HUES48 (cell line): ENCODE results near the gene ABL1.

ENCODE experiments used
- H3K27ac ChIP-seq: one replicate; pipeline ENCODE4 v1.7.0; 2013; ENCODE audit warnings: low read depth, low read length, inconsistent platforms
- H3K27me3 ChIP-seq: 2 replicates; pipeline ENCODE4 v1.6.1; 2013; ENCODE audit warnings: mild to moderate bottlenecking, low read length; ENCODE audit not compliant: control insufficient read depth, insufficient read depth
- H3K36me3 ChIP-seq: 2 replicates; pipeline ENCODE4 v1.6.1; 2013; ENCODE audit warnings: low read length; ENCODE audit not compliant: control insufficient read depth, insufficient read depth
- H3K4me1 ChIP-seq: 2 replicates; pipeline ENCODE4 v1.6.1; 2013; ENCODE audit warnings: mild to moderate bottlenecking, low read length; ENCODE audit not compliant: control insufficient read depth, insufficient read depth
- H3K4me3 ChIP-seq: 2 replicates; pipeline ENCODE4 v1.5.1; 2013; ENCODE audit warnings: mild to moderate bottlenecking, low read depth, low read length
- H3K9ac ChIP-seq: 2 replicates; pipeline ENCODE4 v1.6.1; 2013; ENCODE audit warnings: mild to moderate bottlenecking, low read depth, low read length, moderate library complexity
- H3K9me3 ChIP-seq: 2 replicates; pipeline ENCODE4 v1.6.1; 2013; ENCODE audit warnings: low read length; ENCODE audit not compliant: control insufficient read depth, insufficient read depth

The ABL1 gene

DNA sequence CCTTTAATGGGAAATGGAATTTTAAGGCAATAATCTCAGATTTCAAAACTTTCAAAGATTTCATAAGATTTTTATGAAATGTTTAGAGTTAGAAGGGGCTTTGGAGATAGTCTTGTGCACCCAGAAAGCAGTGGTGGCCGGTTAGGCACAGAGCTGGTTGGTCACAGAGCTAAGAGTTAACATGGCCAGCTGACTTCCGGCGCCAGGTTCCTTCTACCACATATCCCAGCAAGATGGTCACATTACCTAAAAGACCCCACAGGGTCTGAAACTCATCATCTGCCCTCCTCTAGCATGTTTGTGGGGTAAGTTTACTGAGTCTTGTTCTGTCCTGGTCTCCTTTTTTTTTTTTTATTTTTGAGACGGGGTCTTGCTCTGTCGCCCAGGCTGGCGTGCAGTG lies 42.2 kb downstream of the ABL1 start:
- Histone ChIP-seq H3K27me3 (no peaks in the 10 kb centered on the region), H3K9me3 (no peaks in the 10 kb centered on the region), H3K4me1 (no peaks in the 10 kb centered on the region), H3K4me3 (no peak overlapping the region), H3K36me3 (peaks cover 92% of the 10 kb centered on the region), H3K27ac (no peak overlapping the region), H3K9ac (no peak overlapping the region)

DNA sequence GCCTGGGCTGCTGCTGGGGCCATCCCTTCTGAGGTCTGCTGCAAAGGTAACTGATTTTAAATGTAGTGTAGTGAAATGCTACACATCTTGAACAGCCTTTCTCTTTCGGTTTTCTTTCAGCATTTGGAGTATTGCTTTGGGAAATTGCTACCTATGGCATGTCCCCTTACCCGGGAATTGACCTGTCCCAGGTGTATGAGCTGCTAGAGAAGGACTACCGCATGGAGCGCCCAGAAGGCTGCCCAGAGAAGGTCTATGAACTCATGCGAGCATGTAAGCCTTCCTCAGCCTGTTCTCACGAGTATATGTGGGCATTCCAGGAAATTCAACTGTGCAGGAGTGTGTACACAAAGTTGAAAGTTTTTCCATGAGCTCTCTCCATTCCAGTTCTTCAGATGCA lies 43.2 kb downstream of the ABL1 start:
- Histone ChIP-seq H3K4me3 (no peak overlapping the region), H3K4me1 (no peaks in the 10 kb centered on the region), H3K36me3 (peaks cover 92% of the 10 kb centered on the region), H3K27ac (no peak overlapping the region), H3K9ac (no peak overlapping the region), H3K9me3 (no peaks in the 10 kb centered on the region), H3K27me3 (no peaks in the 10 kb centered on the region)

DNA sequence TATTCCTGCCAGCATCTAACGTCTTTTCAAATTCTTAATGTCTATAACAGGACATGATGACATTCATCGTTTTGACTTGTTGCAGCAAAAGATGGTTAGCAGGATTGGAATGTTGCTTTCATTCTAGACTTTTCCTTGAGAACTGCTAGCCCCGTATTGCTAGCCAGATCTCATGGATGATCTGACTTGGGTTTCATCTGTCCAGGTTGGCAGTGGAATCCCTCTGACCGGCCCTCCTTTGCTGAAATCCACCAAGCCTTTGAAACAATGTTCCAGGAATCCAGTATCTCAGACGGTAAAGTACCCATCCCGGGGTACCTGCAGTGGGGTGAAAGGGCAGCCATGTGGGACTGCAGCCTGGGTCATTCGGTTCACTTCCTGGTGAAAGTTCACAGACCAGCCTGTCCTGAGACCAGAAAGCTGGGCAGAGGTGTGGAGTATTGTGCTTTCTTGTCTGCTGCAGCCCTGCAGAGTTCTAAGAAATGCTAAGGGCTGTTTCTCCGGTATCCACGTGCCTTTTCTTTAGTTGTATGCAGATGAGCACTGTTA lies 44.9 kb downstream of the ABL1 start:
- Histone ChIP-seq H3K36me3 (peaks cover 92% of the 10 kb centered on the region), H3K4me1 (no peaks in the 10 kb centered on the region), H3K9ac (no peak overlapping the region), H3K9me3 (no peaks in the 10 kb centered on the region), H3K27ac (no peak overlapping the region), H3K4me3 (no peak overlapping the region), H3K27me3 (no peaks in the 10 kb centered on the region)

DNA sequence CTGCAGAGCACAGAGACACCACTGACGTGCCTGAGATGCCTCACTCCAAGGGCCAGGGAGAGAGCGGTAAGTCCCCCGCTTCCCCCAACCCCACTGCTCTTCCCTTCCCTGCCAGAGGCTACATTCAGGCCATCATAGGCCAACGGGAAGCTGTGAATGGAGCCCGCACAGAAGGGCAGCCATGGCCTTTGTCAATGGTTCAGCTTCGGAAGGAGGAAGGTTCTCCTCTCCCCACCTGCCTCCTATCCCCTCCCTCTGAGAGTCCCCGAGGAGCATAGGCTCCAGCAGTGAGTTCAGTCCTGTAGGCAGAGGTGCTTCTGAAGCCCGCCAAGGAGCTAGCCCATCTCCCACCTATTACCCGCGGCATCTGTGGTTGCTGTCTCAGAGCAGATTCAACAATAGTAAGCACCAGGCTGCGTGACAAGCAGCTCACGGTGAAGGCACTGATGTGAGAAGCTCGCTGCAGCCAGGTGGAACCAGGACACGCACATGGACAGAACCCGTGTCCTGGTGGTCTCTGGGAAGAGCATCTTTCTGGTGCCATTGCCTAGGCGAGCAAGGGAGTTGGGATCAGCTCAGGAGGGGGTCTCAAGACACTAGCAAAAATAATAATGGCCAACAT lies 45.7 kb downstream of the ABL1 start:
- peaks cover 92% of the 10 kb centered on the region for H3K36me3 ChIP-seq
- no peak overlapping the region for H3K4me3 ChIP-seq
- no peaks in the 10 kb centered on the region for H3K4me1 ChIP-seq
- H3K9ac ChIP-seq: no peak overlapping the region
- no peaks in the 10 kb centered on the region for H3K9me3 ChIP-seq
- H3K27ac ChIP-seq: no peak overlapping the region
- no peaks in the 10 kb centered on the region for H3K27me3 ChIP-seq

DNA sequence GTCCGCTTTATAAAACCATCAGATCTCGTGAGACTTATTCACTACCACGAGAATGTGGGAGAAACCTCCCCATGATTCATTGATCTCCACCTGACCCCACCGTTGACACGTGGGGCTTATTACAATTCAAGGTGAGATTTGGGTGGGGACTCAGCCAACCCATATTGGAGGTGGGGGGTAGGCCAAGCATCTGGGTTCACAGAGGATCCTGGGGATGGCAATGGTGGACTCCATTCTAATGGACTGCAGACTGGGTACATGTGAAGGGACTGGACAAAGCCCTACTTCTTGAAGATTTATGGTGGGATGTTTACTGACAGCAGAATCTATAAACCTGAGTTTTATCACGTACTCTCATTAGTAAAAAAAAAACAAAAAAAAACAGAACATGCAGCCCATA lies 46.5 kb downstream of the ABL1 start:
- no peak overlapping the region for H3K27ac ChIP-seq
- no peak overlapping the region for H3K9ac ChIP-seq
- no peaks in the 10 kb centered on the region for H3K9me3 ChIP-seq
- H3K4me1 ChIP-seq: no peaks in the 10 kb centered on the region
- no peaks in the 10 kb centered on the region for H3K27me3 ChIP-seq
- H3K36me3 ChIP-seq: peaks cover 95% of the 10 kb centered on the region
- H3K4me3 ChIP-seq: no peak overlapping the region

DNA sequence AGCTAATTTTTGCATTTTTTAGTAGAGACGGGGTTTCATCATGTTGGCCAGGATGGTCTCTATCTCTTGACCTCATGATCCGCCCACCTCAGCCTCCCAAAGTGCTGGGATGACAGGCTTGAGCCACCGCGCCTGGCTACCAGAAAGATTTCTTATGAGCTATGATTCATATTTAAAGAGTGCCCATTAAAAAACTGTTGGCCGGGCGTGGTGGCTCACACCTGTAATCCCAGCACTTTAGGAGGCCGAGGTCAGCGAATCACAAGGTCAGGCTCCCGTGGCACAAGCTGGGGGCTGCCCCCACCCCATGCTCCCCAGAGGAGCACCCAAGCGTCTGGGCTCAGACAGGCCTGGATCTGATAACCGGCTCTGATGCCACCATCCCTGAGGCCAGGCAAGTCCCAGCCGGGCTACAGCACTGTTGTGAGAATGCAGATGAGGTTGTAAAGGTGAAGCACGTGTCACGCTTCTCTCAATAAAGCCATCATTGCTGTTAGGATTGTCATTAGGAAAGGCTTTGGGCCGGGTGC lies 47.7 kb downstream of the ABL1 start:
- peaks cover 98% of the 10 kb centered on the region for H3K36me3 ChIP-seq
- no peaks in the 10 kb centered on the region for H3K9me3 ChIP-seq
- H3K9ac ChIP-seq: no peak overlapping the region
- H3K4me3 ChIP-seq: no peak overlapping the region
- no peaks in the 10 kb centered on the region for H3K4me1 ChIP-seq
- no peaks in the 10 kb centered on the region for H3K27me3 ChIP-seq
- no peak overlapping the region for H3K27ac ChIP-seq

DNA sequence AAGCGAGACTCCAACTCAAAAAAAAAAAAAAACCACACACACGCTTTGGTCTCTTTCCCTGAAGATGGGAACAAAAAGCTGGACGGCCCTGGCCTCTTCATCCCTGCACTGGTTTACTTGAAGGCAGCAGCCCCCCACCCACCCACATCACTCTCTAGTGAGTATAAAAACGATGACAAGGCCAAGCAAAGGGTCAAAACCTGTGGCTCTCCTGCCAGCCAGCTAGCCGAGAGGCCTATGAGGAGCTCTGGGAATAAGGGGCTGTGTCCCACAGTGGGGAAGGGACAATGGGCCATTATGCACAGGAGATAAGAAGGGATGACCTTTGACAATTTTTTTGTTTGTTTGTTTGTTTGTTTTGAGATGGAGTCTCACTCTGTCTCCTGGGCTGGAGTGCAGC lies 48.4 kb downstream of the ABL1 start:
- Histone ChIP-seq H3K4me3 (no peak overlapping the region), H3K9me3 (no peaks in the 10 kb centered on the region), H3K4me1 (no peaks in the 10 kb centered on the region), H3K36me3 (peaks cover 100% of the 10 kb centered on the region), H3K9ac (no peak overlapping the region), H3K27ac (no peak overlapping the region), H3K27me3 (no peaks in the 10 kb centered on the region)

DNA sequence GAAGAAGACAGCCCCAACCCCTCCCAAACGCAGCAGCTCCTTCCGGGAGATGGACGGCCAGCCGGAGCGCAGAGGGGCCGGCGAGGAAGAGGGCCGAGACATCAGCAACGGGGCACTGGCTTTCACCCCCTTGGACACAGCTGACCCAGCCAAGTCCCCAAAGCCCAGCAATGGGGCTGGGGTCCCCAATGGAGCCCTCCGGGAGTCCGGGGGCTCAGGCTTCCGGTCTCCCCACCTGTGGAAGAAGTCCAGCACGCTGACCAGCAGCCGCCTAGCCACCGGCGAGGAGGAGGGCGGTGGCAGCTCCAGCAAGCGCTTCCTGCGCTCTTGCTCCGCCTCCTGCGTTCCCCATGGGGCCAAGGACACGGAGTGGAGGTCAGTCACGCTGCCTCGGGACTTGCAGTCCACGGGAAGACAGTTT lies 49.1 kb downstream of the ABL1 start:
- H3K4me3 ChIP-seq: no peak overlapping the region
- peaks cover 100% of the 10 kb centered on the region for H3K36me3 ChIP-seq
- no peaks in the 10 kb centered on the region for H3K27me3 ChIP-seq
- H3K27ac ChIP-seq: no peak overlapping the region
- no peak overlapping the region for H3K9ac ChIP-seq
- H3K9me3 ChIP-seq: no peaks in the 10 kb centered on the region
- no peaks in the 10 kb centered on the region for H3K4me1 ChIP-seq

DNA sequence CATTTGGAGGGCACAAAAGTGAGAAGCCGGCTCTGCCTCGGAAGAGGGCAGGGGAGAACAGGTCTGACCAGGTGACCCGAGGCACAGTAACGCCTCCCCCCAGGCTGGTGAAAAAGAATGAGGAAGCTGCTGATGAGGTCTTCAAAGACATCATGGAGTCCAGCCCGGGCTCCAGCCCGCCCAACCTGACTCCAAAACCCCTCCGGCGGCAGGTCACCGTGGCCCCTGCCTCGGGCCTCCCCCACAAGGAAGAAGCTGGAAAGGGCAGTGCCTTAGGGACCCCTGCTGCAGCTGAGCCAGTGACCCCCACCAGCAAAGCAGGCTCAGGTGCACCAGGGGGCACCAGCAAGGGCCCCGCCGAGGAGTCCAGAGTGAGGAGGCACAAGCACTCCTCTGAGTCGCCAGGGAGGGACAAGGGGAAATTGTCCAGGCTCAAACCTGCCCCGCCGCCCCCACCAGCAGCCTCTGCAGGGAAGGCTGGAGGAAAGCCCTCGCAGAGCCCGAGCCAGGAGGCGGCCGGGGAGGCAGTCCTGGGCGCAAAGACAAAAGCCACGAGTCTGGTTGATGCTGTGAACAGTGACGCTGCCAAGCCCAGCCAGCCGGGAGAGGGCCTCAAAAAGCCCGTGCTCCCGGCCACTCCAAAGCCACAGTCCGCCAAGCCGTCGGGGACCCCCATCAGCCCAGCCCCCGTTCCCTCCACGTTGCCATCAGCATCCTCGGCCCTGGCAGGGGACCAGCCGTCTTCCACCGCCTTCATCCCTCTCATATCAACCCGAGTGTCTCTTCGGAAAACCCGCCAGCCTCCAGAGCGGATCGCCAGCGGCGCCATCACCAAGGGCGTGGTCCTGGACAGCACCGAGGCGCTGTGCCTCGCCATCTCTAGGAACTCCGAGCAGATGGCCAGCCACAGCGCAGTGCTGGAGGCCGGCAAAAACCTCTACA lies 49.8 kb downstream of the ABL1 start:
- H3K36me3 ChIP-seq: peaks cover 94% of the 10 kb centered on the region
- no peaks in the 10 kb centered on the region for H3K9me3 ChIP-seq
- no peaks in the 10 kb centered on the region for H3K27me3 ChIP-seq
- H3K27ac ChIP-seq: no peak overlapping the region
- no peak overlapping the region for H3K9ac ChIP-seq
- H3K4me1 ChIP-seq: no peaks in the 10 kb centered on the region
- no peak overlapping the region for H3K4me3 ChIP-seq

DNA sequence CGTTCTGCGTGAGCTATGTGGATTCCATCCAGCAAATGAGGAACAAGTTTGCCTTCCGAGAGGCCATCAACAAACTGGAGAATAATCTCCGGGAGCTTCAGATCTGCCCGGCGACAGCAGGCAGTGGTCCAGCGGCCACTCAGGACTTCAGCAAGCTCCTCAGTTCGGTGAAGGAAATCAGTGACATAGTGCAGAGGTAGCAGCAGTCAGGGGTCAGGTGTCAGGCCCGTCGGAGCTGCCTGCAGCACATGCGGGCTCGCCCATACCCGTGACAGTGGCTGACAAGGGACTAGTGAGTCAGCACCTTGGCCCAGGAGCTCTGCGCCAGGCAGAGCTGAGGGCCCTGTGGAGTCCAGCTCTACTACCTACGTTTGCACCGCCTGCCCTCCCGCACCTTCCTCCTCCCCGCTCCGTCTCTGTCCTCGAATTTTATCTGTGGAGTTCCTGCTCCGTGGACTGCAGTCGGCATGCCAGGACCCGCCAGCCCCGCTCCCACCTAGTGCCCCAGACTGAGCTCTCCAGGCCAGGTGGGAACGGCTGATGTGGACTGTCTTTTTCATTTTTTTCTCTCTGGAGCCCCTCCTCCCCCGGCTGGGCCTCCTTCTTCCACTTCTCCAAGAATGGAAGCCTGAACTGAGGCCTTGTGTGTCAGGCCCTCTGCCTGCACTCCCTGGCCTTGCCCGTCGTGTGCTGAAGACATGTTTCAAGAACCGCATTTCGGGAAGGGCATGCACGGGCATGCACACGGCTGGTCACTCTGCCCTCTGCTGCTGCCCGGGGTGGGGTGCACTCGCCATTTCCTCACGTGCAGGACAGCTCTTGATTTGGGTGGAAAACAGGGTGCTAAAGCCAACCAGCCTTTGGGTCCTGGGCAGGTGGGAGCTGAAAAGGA lies 50.7 kb downstream of the ABL1 start:
- Histone ChIP-seq H3K36me3 (peaks cover 92% of the 10 kb centered on the region), H3K9me3 (no peaks in the 10 kb centered on the region), H3K27ac (no peak overlapping the region), H3K4me3 (no peak overlapping the region), H3K27me3 (no peaks in the 10 kb centered on the region), H3K4me1 (no peaks in the 10 kb centered on the region), H3K9ac (no peak overlapping the region)
